HG02798 (cell line): Measurements from ENCODE around the gene PIP.
"Not testable (repeated sequence)": the region's sequence is repeated elsewhere in the genome, so short reads cannot be mapped to it uniquely, and the experiment has no call there.

ENCODE experiments used
- ATAC-seq: cut with Tn5 transposase; IDR thresholded peaks from one replicate; pipeline ENCODE4 v1.9.1; 2021; ENCODE audit warnings: mild to moderate bottlenecking; ENCODE audit not compliant: unreplicated experiment, poor library complexity

PIP gene

DNA sequence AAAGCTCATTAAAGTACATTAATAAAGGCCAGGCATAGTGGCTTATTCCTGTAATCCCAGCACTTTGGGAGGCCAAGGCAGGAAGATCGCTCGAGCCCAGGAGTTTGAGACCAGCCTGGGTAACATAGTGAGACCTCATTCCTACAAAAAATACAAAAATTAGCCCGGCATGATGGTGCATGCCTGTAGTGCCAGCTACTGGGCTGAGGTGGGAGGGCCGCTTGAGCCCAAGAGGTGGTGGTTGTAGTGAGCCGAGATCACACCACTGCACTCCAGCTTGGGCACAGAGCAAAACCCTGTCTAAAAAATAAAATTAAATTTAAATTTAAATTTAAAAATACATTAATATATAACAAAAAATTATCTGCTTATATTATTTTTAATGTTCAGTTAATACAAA is 44.3 kb downstream of the PIP start:
- ATAC-seq = no peak

DNA sequence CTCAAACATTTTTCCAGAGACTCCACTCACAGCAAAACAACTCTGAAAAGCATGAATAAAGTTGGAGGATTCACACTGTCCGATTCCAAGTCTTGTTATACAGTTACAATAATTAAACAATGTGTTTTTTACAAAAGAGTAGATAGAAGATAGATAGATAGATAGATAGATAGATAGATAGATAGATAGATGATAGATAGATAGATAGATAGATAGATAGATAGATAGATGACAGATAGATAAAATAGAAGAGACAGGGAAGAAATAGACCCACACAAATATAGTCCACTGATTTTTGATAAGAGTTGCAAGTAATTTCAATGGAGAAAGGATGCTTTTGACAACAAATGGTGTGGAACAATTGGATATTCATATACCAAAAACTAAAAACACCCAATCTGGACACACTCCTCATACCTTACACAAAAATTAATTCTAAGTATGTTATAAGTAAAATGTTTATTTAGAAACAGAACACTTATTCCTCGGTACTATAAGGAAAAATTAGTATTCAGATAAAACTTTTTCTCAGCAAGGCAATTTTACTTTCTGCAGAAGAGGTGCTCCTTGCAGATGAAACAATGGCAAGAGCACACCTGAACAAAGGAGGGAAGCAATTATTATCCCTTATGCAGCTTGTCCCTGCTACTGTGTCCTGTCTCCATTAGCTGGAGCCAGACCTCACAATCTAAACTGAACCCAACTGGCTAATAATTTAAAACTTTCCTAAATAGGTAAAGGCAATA is 45.7 kb downstream of the PIP start:
- ATAC-seq = no peak

DNA sequence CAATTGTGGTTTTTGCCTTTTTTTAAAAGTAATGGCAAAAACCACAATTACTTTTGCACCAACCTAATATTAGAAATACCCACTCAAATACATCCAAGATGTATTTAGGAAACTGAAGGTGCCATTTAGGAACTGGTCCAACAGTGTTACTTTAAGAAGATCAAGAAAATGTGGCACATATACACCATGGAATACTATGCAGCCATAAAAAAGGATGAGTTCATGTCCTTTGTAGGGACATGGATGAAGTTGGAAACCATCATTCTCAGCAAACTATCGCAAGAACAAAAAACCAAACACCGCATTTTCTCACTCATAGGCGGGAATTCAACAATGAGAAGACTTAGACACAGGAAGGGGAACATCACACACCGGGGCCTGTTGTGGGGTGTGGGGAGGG is 48.9 kb downstream of the PIP start:
- not testable (repeated sequence) for ATAC-seq

- no peak for ATAC-seq
These were observed 49.5 kb downstream of the PIP start for GRCh38 chr7:143181349-143181748.

GRCh38 chr7:143183024-143183423 is 51.1 kb downstream of the PIP start, which contains the start of gene TAS2R39:
TAS2R39 (plus strand) TSS chr7:143183419; CDS start chr7:143183419, 0 bp downstream.
- no peak for ATAC-seq

GRCh38 chr7:143185551-143185950 is 53.7 kb downstream of the PIP start:
- ATAC-seq = no peak

DNA sequence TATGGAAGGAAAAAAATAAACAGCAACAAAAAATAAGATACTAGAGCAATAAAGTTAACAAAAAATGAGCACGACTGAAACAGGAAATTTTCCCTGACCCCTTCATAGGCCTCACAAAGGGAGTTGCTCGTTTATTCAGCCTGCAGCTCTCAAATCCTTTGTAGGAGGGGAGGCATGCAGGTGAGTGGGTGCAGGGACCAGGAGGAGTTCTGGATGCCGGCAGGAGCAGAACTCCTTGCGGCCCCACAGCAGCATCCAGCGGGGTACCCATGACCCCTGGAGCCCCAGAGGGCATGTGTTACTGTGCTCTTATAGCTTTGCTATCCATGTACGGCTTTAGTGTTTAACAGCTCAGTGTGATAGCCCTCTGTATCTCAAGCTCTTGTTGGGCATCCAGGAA is 57.1 kb downstream of the PIP start:
- no peak for ATAC-seq
